ENCODE results near the gene PXT1.
"Not testable (repeated sequence)": the region's sequence is repeated elsewhere in the genome, so short reads cannot be mapped to it uniquely, and the experiment has no call there.

The PXT1 gene

DNA sequence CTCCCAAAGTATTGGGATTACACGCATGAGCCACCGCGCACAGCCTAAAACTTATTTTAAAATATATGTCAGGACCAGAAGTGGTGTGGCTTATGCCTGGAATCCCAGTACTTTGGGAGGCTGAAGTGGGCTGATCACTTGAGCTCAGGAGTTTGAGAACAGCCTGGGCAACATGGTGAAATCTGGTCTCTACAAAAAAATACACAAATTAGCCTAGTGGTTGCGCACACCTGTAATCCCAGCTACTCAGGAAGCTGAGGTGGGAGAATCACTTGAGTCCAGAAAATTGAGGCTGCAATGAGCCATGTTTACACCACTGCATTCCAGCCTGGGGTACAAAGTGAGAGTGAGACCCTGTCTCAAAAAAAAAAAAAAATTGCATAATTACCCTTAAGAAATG is 13.7 kb downstream of the PXT1 start:
- Histone ChIP-seq H3K4me3 (ENCODE audit: insufficient read depth, low read depth, low read length, poor library complexity, severe bottlenecking) (no peak overlapping the region), H3K36me3 (ENCODE audit: control insufficient read depth, insufficient read depth, low read length) (no peaks in the 10 kb centered on the region), H3K27me3 (replicated peaks; ENCODE audit: control insufficient read depth, insufficient read depth, low read length, poor library complexity, severe bottlenecking) (no peaks in the 10 kb centered on the region), H3K9me3 (ENCODE audit: control insufficient read depth, low read length) (no peaks in the 10 kb centered on the region), H3K4me1 (ENCODE audit: control insufficient read depth, insufficient read depth, low read length, poor library complexity, severe bottlenecking) (peaks cover 1% of the 10 kb centered on the region), H3K27ac (ENCODE audit: insufficient read depth, low read length, poor library complexity, severe bottlenecking) (no peak overlapping the region)
- DNase-seq: no peak

DNA sequence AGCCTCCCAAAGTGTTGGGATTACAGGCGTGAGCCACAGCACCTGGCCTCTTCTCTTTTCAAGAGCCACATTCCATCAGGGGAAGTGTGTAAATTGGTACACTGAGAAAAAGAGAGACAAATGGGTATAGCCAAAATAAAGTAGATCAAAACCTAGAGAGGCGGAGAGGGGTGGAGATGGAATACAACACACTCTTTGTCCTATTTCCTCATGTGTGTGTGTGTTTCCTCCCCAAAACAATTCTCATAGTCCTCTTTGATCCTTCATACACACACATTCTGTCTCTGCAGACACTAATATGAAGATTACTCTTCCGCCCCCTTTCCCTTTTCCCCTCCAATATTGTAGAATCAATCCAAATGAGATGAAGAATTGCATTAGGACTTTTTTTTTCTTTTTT is 16.0 kb downstream of the PXT1 start:
- Histone ChIP-seq H3K4me3 (ENCODE audit: insufficient read depth, low read depth, low read length, poor library complexity, severe bottlenecking) (no peak overlapping the region), H3K27me3 (replicated peaks; ENCODE audit: control insufficient read depth, insufficient read depth, low read length, poor library complexity, severe bottlenecking) (no peaks in the 10 kb centered on the region), H3K9me3 (ENCODE audit: control insufficient read depth, low read length) (no peaks in the 10 kb centered on the region), H3K4me1 (ENCODE audit: control insufficient read depth, insufficient read depth, low read length, poor library complexity, severe bottlenecking) (peaks cover 5% of the 10 kb centered on the region), H3K36me3 (ENCODE audit: control insufficient read depth, insufficient read depth, low read length) (no peaks in the 10 kb centered on the region), H3K27ac (ENCODE audit: insufficient read depth, low read length, poor library complexity, severe bottlenecking) (no peak overlapping the region)
- DNase-seq: no peak

DNA sequence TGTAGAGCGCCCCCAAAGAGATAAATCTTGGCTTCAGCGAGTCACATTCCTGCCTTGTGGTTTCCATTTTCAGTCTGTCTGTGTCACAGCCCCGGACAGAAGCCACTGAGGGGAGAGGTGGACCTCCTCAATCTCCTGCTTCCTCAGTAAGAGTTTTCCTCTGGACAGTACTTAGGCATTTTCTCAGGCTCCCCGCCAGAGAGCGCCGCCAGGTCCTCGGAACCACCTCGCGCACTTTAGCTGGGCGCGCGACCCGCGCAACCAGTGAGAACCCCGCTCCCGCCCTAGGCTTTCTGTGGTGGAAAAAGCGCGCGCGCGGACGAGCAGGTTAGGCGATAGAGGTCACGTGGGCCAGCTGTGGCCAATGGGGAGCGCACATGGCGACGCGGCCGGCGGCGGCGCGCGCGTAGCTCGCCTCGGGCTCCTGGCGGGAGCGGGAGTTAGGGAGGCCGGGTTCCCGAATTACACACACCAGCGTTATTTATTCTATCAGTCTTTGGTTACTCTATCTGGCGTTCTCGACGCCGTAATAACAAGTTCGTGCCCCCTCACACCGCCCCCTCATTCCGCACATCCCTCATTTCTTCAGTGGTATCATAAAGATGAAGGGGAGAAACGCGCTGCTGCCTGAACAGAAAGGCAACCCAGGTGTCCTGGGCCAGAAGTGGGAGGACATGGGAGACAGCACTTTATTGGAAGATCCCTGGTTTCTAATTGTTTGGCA is 19.4 kb downstream of the PXT1 start:
- peaks cover 5% of the 10 kb centered on the region for H3K4me1 ChIP-seq (ENCODE audit: control insufficient read depth, insufficient read depth, low read length, poor library complexity, severe bottlenecking)
- no peaks in the 10 kb centered on the region for H3K36me3 ChIP-seq (ENCODE audit: control insufficient read depth, insufficient read depth, low read length)
- H3K27ac ChIP-seq (ENCODE audit: insufficient read depth, low read length, poor library complexity, severe bottlenecking): peak overlapping the region; percentile 69
- no peaks in the 10 kb centered on the region for H3K9me3 ChIP-seq (ENCODE audit: control insufficient read depth, low read length)
- DNase-seq: peak; percentile 93 to 98 (median 97)
- peak overlapping the region; percentile 78 for H3K4me3 ChIP-seq (ENCODE audit: insufficient read depth, low read depth, low read length, poor library complexity, severe bottlenecking)
- H3K27me3 ChIP-seq (replicated peaks; ENCODE audit: control insufficient read depth, insufficient read depth, low read length, poor library complexity, severe bottlenecking): no peaks in the 10 kb centered on the region

DNA sequence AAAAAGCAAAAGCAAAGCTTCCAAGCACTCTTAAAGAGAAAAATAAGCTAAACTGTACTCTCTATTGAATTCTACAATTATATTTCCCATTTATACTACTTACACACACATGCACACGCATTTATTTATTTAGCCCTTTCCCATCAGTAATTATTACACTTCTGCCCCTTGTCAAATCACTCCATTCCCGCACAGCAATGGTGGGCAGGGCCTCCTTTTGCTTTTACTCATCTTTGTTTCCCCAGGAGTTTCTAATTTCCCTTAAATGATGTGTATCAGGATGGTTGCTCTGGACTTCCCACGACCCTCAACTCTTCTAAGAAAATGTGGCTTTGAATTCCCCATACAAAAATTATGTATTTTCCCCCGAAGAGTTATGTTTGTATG is 19.9 kb downstream of the PXT1 start:
- H3K27ac ChIP-seq (ENCODE audit: insufficient read depth, low read length, poor library complexity, severe bottlenecking): peak overlapping the region; percentile 48
- no peaks in the 10 kb centered on the region for H3K36me3 ChIP-seq (ENCODE audit: control insufficient read depth, insufficient read depth, low read length)
- H3K27me3 ChIP-seq (replicated peaks; ENCODE audit: control insufficient read depth, insufficient read depth, low read length, poor library complexity, severe bottlenecking): no peaks in the 10 kb centered on the region
- no peak for DNase-seq
- no peaks in the 10 kb centered on the region for H3K9me3 ChIP-seq (ENCODE audit: control insufficient read depth, low read length)
- H3K4me3 ChIP-seq (ENCODE audit: insufficient read depth, low read depth, low read length, poor library complexity, severe bottlenecking): peak overlapping the region; percentile 78
- peaks cover 5% of the 10 kb centered on the region for H3K4me1 ChIP-seq (ENCODE audit: control insufficient read depth, insufficient read depth, low read length, poor library complexity, severe bottlenecking)

DNA sequence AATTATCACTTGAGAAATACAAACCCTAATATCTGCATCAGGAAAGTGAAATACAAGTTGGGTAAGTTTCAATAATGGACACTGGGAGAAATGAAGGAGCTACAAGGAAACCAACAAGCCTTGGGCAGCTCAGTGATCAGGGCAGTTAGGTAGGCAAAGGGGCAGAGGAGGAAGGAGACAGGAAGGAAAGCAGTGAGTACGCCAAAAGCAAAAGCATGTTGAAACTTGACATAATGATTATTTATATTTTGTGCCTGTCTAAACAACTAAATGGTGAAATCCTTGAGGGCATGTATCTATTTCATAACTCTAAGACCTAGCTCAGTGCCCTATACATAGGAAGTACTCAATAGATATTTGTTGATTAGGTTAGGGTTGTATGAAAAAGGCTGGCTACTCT is 23.3 kb downstream of the PXT1 start:
- Histone ChIP-seq H3K27ac (ENCODE audit: insufficient read depth, low read length, poor library complexity, severe bottlenecking) (no peak overlapping the region), H3K4me3 (ENCODE audit: insufficient read depth, low read depth, low read length, poor library complexity, severe bottlenecking) (no peak overlapping the region), H3K27me3 (replicated peaks; ENCODE audit: control insufficient read depth, insufficient read depth, low read length, poor library complexity, severe bottlenecking) (no peaks in the 10 kb centered on the region), H3K9me3 (ENCODE audit: control insufficient read depth, low read length) (no peaks in the 10 kb centered on the region), H3K36me3 (ENCODE audit: control insufficient read depth, insufficient read depth, low read length) (no peaks in the 10 kb centered on the region), H3K4me1 (ENCODE audit: control insufficient read depth, insufficient read depth, low read length, poor library complexity, severe bottlenecking) (peaks cover 5% of the 10 kb centered on the region)
- no peak for DNase-seq

DNA sequence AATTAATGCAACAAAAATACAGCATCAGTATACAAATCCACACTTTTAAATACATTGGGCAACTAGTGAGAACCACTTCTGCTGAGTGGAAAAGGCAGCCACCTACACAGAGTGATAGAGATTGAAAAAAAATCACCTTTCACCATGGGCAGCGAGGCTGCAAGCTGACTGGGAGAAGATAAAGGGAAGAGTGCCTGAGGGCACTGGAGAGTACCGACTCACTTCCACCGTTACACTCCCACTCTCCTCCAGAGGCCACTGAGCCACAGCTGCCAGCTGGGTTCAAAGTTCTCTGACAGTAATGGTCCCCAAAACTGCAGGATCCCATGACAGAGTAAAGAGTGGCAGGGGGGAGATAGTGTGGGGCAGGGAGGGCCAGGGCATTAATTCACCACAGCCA is 24.1 kb downstream of the PXT1 start:
- no peak overlapping the region for H3K27ac ChIP-seq (ENCODE audit: insufficient read depth, low read length, poor library complexity, severe bottlenecking)
- H3K4me3 ChIP-seq (ENCODE audit: insufficient read depth, low read depth, low read length, poor library complexity, severe bottlenecking): no peak overlapping the region
- no peaks in the 10 kb centered on the region for H3K36me3 ChIP-seq (ENCODE audit: control insufficient read depth, insufficient read depth, low read length)
- H3K4me1 ChIP-seq (ENCODE audit: control insufficient read depth, insufficient read depth, low read length, poor library complexity, severe bottlenecking): no peaks in the 10 kb centered on the region
- no peaks in the 10 kb centered on the region for H3K9me3 ChIP-seq (ENCODE audit: control insufficient read depth, low read length)
- no peaks in the 10 kb centered on the region for H3K27me3 ChIP-seq (replicated peaks; ENCODE audit: control insufficient read depth, insufficient read depth, low read length, poor library complexity, severe bottlenecking)
- no peak for DNase-seq

DNA sequence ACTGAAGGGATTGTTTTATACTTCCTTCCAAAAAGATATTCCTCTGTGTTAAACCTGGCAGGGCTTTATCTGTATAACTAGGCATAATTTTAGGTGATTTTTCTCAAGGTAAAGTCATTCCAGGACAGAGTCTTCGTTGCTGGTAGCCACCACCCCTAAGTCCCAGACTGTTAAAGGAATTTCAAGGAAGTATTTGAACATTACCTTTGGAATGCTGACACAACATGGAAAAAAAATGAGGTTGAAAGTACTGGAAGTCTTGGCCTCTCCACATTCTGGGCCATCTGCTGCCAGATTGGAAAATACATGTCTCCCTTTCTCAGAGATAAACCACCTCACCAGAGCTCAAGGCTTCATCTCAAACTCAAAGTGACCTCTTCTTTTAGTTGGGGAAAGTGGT is 28.2 kb downstream of the PXT1 start:
- Histone ChIP-seq H3K27me3 (replicated peaks; ENCODE audit: control insufficient read depth, insufficient read depth, low read length, poor library complexity, severe bottlenecking) (no peaks in the 10 kb centered on the region), H3K4me1 (ENCODE audit: control insufficient read depth, insufficient read depth, low read length, poor library complexity, severe bottlenecking) (no peaks in the 10 kb centered on the region), H3K9me3 (ENCODE audit: control insufficient read depth, low read length) (no peaks in the 10 kb centered on the region), H3K36me3 (ENCODE audit: control insufficient read depth, insufficient read depth, low read length) (no peaks in the 10 kb centered on the region), H3K27ac (ENCODE audit: insufficient read depth, low read length, poor library complexity, severe bottlenecking) (no peak overlapping the region), H3K4me3 (ENCODE audit: insufficient read depth, low read depth, low read length, poor library complexity, severe bottlenecking) (no peak overlapping the region)
- no peak for DNase-seq

DNA sequence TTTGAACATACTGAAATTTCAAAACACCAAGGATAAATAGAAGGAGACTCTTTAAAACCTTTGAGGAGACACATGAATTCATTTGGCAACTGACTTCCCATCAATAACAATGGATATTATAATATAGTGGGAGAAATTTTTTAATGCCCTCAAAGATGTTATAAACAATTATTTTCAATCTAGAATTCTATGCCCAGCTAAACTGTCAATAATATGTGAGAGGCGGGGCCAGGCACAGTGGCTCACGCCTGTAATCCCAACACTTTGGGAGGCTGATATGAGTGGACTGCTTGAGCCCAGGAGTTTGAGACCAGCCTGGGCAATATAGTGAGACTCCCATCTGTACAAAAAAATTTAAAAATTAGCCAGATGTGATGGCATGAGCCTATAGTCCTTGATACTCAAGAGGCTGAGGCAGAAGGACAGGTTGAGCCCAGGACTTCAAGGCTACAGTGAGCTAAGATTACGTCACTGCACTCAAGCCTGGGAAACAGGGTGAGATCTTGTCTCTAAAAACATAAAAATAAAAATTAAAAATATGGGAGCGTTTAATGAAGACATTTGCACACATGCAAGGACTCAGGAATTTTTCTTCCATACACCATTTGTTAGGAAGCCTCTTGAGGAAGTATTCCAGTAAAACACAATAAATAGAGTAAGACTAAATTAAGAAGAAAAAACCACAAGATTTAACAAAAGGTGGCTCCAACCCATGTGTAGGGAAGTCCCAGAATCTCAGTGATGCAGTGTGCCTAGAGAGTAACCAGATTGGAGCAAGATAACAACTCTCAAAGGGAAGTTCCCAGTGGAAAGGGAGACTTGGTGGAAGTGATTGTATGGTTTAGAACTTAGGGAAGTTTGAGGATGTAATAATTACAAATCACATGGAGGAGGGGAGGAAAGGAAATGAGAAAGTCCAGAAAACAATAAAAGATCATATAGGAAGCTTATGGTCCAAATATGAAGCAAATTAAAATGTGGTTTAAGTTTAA is 28.9 kb downstream of the PXT1 start:
- DNase-seq: no peak
- no peak overlapping the region for H3K27ac ChIP-seq (ENCODE audit: insufficient read depth, low read length, poor library complexity, severe bottlenecking)
- no peaks in the 10 kb centered on the region for H3K4me1 ChIP-seq (ENCODE audit: control insufficient read depth, insufficient read depth, low read length, poor library complexity, severe bottlenecking)
- no peaks in the 10 kb centered on the region for H3K27me3 ChIP-seq (replicated peaks; ENCODE audit: control insufficient read depth, insufficient read depth, low read length, poor library complexity, severe bottlenecking)
- H3K4me3 ChIP-seq (ENCODE audit: insufficient read depth, low read depth, low read length, poor library complexity, severe bottlenecking): no peak overlapping the region
- H3K9me3 ChIP-seq (ENCODE audit: control insufficient read depth, low read length): no peaks in the 10 kb centered on the region
- no peaks in the 10 kb centered on the region for H3K36me3 ChIP-seq (ENCODE audit: control insufficient read depth, insufficient read depth, low read length)

DNA sequence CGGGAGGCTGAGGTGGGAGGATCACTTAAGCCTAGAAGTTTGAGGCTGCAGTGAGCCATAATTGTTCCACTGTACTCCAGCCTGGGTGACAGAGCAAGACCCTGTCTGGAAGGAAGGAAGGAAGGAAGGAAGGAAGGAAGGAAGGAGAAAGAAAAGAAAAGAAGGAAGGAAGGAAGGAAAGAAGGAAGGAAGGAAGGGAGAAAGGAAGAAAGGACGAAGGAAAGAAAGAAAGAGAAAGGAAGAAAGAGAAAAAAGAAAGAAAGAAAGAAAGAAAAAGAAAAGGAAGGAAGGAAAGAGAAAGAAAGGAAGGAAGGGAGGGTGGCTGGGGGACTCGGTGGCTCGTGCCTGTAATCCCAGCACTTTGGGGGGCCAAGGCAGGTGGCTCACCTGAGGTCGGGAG is 32.9 kb downstream of the PXT1 start:
- not testable (repeated sequence) for H3K36me3 ChIP-seq (ENCODE audit: control insufficient read depth, insufficient read depth, low read length); H3K9me3 ChIP-seq (ENCODE audit: control insufficient read depth, low read length); H3K27ac ChIP-seq (ENCODE audit: insufficient read depth, low read length, poor library complexity, severe bottlenecking); H3K4me1 ChIP-seq (ENCODE audit: control insufficient read depth, insufficient read depth, low read length, poor library complexity, severe bottlenecking); DNase-seq; H3K4me3 ChIP-seq (ENCODE audit: insufficient read depth, low read depth, low read length, poor library complexity, severe bottlenecking); H3K27me3 ChIP-seq (replicated peaks; ENCODE audit: control insufficient read depth, insufficient read depth, low read length, poor library complexity, severe bottlenecking)

DNA sequence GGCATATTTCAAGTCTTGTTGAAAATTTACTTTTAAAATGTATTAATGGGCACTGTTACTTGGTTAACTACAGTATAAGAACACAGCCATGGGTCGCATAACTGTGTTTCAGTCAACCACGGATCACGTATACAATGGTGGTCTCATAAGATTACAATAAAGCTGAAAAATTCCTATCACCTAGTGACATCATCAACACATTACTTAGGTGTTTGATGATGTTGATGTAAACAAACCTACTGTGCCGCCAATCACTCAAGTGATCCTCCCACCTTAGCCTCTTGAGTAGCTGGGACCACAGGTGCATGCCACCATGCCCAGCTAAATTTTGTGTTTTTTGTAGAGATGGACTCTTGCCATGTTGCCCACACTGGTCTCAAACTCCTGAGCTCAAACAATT is 38.5 kb downstream of the PXT1 start:
- Histone ChIP-seq H3K4me1 (ENCODE audit: control insufficient read depth, insufficient read depth, low read length, poor library complexity, severe bottlenecking) (no peaks in the 10 kb centered on the region), H3K27ac (ENCODE audit: insufficient read depth, low read length, poor library complexity, severe bottlenecking) (no peak overlapping the region), H3K36me3 (ENCODE audit: control insufficient read depth, insufficient read depth, low read length) (no peaks in the 10 kb centered on the region), H3K4me3 (ENCODE audit: insufficient read depth, low read depth, low read length, poor library complexity, severe bottlenecking) (no peak overlapping the region), H3K9me3 (ENCODE audit: control insufficient read depth, low read length) (no peaks in the 10 kb centered on the region), H3K27me3 (replicated peaks; ENCODE audit: control insufficient read depth, insufficient read depth, low read length, poor library complexity, severe bottlenecking) (no peaks in the 10 kb centered on the region)
- DNase-seq: no peak

Data from effector memory CD4-positive, alpha-beta T cell (primary cell).